Measurements from ENCODE around the gene MID1.

MID1 gene

DNA sequence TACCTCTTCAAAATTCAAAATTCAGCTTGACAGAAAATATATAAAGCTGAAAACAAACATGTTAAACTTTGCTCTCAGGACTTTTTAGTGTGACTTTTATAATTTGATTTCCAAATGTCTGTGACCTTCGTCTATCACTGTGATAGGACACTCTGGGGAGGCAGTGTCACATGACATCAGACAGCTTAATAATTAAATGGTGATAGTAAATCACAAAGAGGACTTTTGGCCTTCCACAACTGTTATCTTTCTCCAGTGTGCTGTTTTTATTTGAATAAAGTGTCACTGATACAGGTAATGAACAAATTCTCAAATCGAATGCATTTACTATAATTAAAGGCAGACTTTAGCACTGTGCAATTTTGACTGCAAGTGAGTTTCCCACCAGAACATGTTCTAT is 83.1 kb downstream of the MID1 start:
- no peak for FAIRE-seq
- TF ChIP-seq, protein P1, sequence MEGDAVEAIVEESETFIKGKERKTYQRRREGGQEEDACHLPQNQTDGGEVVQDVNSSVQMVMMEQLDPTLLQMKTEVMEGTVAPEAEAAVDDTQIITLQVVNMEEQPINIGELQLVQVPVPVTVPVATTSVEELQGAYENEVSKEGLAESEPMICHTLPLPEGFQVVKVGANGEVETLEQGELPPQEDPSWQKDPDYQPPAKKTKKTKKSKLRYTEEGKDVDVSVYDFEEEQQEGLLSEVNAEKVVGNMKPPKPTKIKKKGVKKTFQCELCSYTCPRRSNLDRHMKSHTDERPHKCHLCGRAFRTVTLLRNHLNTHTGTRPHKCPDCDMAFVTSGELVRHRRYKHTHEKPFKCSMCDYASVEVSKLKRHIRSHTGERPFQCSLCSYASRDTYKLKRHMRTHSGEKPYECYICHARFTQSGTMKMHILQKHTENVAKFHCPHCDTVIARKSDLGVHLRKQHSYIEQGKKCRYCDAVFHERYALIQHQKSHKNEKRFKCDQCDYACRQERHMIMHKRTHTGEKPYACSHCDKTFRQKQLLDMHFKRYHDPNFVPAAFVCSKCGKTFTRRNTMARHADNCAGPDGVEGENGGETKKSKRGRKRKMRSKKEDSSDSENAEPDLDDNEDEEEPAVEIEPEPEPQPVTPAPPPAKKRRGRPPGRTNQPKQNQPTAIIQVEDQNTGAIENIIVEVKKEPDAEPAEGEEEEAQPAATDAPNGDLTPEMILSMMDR (IDR thresholded peaks at IDR 0.05; ENCODE audit: insufficient read depth, missing control alignments), result no peak

DNA sequence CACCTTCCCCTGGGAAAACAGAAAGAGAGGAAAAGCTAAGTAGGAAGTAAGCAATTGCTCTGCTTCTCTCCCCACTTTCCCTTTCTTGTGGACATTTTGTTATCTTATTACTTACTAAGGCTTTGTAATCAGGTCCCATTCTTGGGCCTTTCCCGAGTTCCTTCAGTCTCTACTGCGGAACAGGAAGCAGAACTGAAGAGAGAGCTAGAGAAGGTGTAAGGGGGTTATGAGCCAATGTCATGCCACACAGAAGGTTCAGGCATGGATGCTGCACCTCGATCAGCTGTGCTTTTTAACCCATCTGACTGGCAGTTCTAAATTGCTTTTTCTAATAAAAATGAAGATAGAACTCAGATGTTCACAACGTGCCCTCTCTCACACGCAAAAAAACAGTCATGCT is 83.6 kb downstream of the MID1 start:
- DNase-seq (ENCODE audit: insufficient read length, low spot score) (no peak), FAIRE-seq (no peak)
- TF ChIP-seq, protein P1 (IDR thresholded peaks at IDR 0.05; ENCODE audit: insufficient read depth, missing control alignments), result no peak

More for the DNA sequence above, 83.1 kb downstream of the MID1 start:
- no peak for DNase-seq (ENCODE audit: insufficient read length, low spot score)

DNA sequence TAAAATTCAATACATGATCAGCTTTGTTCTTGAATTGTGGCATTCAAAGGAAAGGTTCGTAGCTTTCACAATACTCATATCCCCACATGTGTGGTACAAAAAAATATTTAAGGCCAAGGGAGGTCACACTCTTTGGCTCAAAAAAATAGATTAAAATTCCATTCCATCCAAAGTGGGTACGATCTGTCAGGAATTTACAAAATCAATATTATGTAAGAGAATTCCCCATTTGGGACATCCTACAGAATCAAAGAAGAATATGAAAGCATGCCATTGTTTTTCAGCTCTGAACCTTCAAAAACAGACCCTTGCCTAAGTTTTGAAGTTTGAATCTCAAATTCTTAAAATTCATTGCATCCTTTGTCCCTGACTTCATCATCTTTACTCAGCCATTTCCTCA is 85.8 kb downstream of the MID1 start:
- TF ChIP-seq, protein P1 (IDR thresholded peaks at IDR 0.05; ENCODE audit: insufficient read depth, missing control alignments), result no peak
- FAIRE-seq (no peak), DNase-seq (ENCODE audit: insufficient read length, low spot score) (no peak)

DNA sequence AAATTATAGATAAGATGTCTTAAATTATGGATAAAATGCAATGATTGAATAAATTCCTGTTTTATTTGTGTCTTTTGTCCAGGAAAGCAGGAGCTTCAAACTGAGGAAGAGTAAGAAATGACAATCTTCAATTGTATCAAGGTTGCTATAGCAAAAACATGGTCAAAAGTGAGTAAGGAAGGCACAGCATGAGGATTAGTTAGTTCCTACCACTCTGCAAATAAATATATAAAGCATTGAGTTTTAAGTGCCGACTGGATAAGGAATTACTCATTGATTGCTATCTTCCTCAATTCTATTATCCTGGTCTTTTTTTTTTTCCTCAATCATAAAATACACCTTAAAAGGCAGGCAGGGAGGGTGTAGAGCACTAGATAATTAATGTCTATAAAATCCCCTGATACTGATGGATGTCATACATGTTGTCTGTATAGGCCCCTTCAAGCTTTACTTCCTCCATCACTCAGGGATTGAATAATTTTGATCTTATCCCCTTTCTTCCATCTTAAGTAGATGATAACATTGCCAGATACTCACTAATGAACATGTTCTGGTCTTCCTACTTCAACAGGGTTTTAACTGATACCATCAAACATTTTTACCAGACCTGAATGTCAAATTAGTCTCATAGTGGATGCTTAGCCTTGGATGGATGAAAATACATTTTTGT is 86.6 kb downstream of the MID1 start:
- TF ChIP-seq, protein P1 (IDR thresholded peaks at IDR 0.05; ENCODE audit: insufficient read depth, missing control alignments), result no peak
- DNase-seq (ENCODE audit: insufficient read length, low spot score) (no peak), FAIRE-seq (no peak)

DNA sequence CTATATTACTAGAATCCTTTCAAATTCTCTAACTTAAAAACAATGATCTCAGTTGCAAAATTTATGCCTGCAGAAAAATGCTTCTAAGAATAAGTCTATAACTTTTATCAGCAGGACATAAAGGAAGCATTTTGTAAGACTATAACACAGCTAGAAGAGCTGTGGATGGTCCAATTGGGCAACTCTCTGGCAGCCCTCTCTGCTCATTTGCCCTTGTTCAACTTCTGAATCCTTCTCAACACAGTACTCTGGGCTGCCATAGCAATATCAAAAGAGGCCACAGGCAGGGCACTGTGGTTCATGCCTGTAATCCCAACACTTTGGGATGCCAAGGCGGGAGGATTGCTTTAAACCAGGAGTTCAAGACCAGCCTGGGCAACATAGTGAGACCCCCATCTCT is 88.5 kb downstream of the MID1 start:
- FAIRE-seq, result no peak
- TF ChIP-seq, protein P1 (IDR thresholded peaks at IDR 0.05; ENCODE audit: insufficient read depth, missing control alignments), result no peak
- DNase-seq (ENCODE audit: insufficient read length, low spot score), result no peak

DNA sequence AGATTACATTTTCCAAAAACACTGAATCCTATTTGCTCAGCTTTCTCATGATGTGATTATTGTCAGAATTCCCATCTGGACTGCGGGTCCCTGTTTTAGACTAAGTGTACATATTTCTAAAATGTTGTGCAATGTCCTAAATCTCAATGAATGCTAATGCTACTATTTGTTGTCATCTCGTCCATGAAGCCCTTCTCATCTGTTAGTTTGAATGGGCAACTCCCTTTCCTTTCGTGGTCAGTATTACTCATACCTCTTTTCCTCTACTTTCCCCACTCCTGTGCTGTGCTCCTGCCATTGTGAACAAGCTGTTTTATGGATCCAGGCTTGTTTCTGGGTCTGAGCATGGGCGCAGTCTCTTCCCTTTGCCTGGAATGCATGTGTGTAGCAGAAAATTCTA is 91.0 kb downstream of the MID1 start:
- FAIRE-seq, result no peak
- TF ChIP-seq, protein P1 (IDR thresholded peaks at IDR 0.05; ENCODE audit: insufficient read depth, missing control alignments), result no peak
- DNase-seq (ENCODE audit: insufficient read length, low spot score), result no peak

DNA sequence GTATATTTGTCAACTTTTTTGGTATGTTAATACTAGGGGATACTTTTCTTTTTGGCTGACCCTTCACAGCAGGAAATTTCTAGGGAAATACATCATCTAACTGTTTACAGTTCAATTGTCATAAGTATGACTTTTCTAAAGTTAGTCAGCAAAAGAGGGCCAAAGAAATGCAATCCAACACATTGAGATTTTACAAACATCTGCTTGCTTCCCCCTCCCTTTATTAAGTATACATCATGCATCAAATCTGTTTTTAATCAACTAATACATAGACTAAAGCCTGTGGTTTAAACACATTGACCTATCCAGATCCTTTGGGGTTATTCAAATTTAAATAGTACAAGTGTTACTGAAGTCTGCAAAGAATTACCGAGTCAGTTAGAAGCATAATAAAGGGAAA is 93.9 kb downstream of the MID1 start:
- no peak for DNase-seq (ENCODE audit: insufficient read length, low spot score)
- no peak for FAIRE-seq
- TF ChIP-seq, protein P1 (IDR thresholded peaks at IDR 0.05; ENCODE audit: insufficient read depth, missing control alignments), result no peak
